Measurements from ENCODE around the gene USPL1. TPM values are rescaled to one million over a fixed set of nuclear protein-coding genes. Genes with fewer than 3 reads are reported as not detected.
A peak's percentile ranks its signal among the peaks of the same experiment; 100 is the strongest.

The USPL1 gene
- total RNA-seq: 10 to 100 TPM; 17.9 to 19.3 TPM
- polyA plus RNA-seq (2013, experiment 1 of 2): 22.4 TPM
- polyA plus RNA-seq (2013, experiment 2 of 2): 21.4 TPM
- long read RNA-seq, experiment 1, partial matches to known transcripts: 6 of 8 reads
- long read RNA-seq, experiment 1, other reads (novel, unspliced or antisense): 1 of 8 reads
- long read RNA-seq, experiment 2, full-length matches to known transcripts: 25 of 58 reads
- long read RNA-seq, experiment 2, partial matches to known transcripts: 3 of 58 reads
- long read RNA-seq, experiment 2, other reads (novel, unspliced or antisense): 30 of 58 reads
- long read RNA-seq, experiment 3, transcript USPL1-201 (9 exons, 3,814 nt): major isoform, 30 of 77 reads
- long read RNA-seq, experiment 3, partial matches to known transcripts: 14 of 77 reads
- long read RNA-seq, experiment 3, other reads (novel, unspliced or antisense): 33 of 77 reads
- long read RNA-seq, experiment 4, partial matches to known transcripts: 0 of 3 reads
- long read RNA-seq, experiment 4, other reads (novel, unspliced or antisense): 3 of 3 reads

DNA sequence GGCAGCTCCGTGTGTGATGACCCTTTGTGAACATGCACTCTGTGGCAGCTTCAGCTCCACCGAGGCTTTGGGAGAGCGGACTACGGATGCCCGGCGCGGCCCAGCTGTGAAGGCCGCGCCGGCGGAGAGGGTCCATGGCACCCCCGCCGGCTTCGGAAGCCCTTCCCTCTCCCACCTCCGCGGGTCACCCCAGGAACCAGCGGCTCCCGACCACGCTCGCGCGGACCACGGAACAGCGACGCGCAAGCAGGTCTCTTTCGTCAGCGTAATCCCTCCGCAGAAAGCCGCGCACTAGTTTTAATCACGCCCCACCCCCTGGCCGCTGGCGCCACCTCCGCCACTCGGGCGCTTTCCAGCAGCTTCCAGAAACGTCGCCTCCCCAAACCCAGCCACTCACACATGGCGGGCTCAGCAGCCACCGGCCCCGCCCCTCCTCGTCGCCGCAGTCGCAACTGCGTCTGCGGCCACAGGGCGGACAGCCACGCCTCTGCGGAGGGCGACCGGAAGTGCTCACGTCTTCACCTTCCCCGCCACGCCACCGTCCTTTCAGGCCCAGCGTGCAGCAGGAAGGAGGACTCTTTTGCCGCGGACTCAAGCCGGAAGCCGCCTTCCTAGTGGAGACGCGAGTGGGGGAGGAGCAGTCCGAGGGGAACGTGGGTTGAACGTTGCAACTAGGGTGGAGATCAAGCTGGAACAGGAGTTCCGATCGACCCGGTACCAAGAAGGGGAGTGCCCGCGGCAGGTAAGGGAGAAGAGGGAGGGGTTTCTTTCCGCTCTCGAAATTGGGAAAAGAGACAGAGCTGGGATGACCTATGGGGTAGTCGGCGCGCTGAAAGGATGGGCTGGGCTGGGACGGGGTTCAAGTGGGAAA lies at the start of gene USPL1:
Gene USPL1 (plus strand): TSS at position 606 of the 871 bp plus-strand sequence. CDS start 3,221 bp downstream, outside the sequence.
- peak within 1 kb of the TSS; percentile 98 for H3K27ac ChIP-seq (ENCODE audit: low read depth, low read length)
- no peaks in the 10 kb centered on the region for H3K27me3 ChIP-seq (ENCODE audit: control insufficient read depth, insufficient read depth, low read length, poor library complexity, severe bottlenecking)
- Mint-ChIP-seq H3K27me3 (ENCODE audit: insufficient read depth) (no peaks in the 10 kb centered on the region), H3K36me3 (ENCODE audit: low read depth) (peaks cover 4% of the 10 kb centered on the region), H3K9me3 (no peaks in the 10 kb centered on the region), H3K4me1 (peaks cover 15% of the 10 kb centered on the region), H3K27ac (no peak within 1 kb of the TSS), H3K4me3 (no peak within 1 kb of the TSS)
- H3K9me3 ChIP-seq (ENCODE audit: control insufficient read depth, low read length): no peaks in the 10 kb centered on the region
- 0 to 1% methylated on average over 18 to 78 of the region's 78 CpGs for WGBS, 2 experiments (ENCODE audit: insufficient coverage in 1 of 2, insufficient read length in 1 of 2)
- DNase-seq: peak; percentile 99
- peak within 1 kb of the TSS; percentile 92 for H3K9ac ChIP-seq (ENCODE audit: extremely low read depth, low read length, poor library complexity, severe bottlenecking)
- peaks cover 8% of the 10 kb centered on the region for H3K36me3 ChIP-seq (ENCODE audit: control insufficient read depth, insufficient read depth, low read length)
- peaks cover 3% of the 10 kb centered on the region for H3K4me1 ChIP-seq (ENCODE audit: control insufficient read depth, insufficient read depth, low read length)
- H3K4me3 ChIP-seq (ENCODE audit: low read length): peak within 1 kb of the TSS; percentile 98
- TF ChIP-seq, protein P1, sequence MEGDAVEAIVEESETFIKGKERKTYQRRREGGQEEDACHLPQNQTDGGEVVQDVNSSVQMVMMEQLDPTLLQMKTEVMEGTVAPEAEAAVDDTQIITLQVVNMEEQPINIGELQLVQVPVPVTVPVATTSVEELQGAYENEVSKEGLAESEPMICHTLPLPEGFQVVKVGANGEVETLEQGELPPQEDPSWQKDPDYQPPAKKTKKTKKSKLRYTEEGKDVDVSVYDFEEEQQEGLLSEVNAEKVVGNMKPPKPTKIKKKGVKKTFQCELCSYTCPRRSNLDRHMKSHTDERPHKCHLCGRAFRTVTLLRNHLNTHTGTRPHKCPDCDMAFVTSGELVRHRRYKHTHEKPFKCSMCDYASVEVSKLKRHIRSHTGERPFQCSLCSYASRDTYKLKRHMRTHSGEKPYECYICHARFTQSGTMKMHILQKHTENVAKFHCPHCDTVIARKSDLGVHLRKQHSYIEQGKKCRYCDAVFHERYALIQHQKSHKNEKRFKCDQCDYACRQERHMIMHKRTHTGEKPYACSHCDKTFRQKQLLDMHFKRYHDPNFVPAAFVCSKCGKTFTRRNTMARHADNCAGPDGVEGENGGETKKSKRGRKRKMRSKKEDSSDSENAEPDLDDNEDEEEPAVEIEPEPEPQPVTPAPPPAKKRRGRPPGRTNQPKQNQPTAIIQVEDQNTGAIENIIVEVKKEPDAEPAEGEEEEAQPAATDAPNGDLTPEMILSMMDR (conservative IDR thresholded peaks at IDR 0.05): peak; percentile 54

GRCh38 chr13:30569901-30570576 lies 47.7 kb upstream of the USPL1 start:
- H3K9ac ChIP-seq (ENCODE audit: extremely low read depth, low read length, poor library complexity, severe bottlenecking): no peak overlapping the region
- WGBS, 2 experiments (ENCODE audit: insufficient coverage in 1 of 2, insufficient read length in 1 of 2): 67 to 77% methylated on average over 6 to 7 of the region's 8 CpGs
- H3K36me3 ChIP-seq (ENCODE audit: control insufficient read depth, insufficient read depth, low read length): no peaks in the 10 kb centered on the region
- Mint-ChIP-seq H3K27me3 (ENCODE audit: insufficient read depth) (no peaks in the 10 kb centered on the region), H3K36me3 (ENCODE audit: low read depth) (no peaks in the 10 kb centered on the region), H3K4me3 (no peak overlapping the region), H3K27ac (no peak overlapping the region), H3K9me3 (no peaks in the 10 kb centered on the region), H3K4me1 (no peaks in the 10 kb centered on the region)
- H3K9me3 ChIP-seq (ENCODE audit: control insufficient read depth, low read length): no peaks in the 10 kb centered on the region
- no peak overlapping the region for H3K4me3 ChIP-seq (ENCODE audit: low read length)
- TF ChIP-seq, protein P1 (conservative IDR thresholded peaks at IDR 0.05): no peak
- peak; percentile 66 for DNase-seq
- H3K4me1 ChIP-seq (ENCODE audit: control insufficient read depth, insufficient read depth, low read length): no peaks in the 10 kb centered on the region
- no peaks in the 10 kb centered on the region for H3K27me3 ChIP-seq (ENCODE audit: control insufficient read depth, insufficient read depth, low read length, poor library complexity, severe bottlenecking)
- no peak overlapping the region for H3K27ac ChIP-seq (ENCODE audit: low read depth, low read length)

DNA sequence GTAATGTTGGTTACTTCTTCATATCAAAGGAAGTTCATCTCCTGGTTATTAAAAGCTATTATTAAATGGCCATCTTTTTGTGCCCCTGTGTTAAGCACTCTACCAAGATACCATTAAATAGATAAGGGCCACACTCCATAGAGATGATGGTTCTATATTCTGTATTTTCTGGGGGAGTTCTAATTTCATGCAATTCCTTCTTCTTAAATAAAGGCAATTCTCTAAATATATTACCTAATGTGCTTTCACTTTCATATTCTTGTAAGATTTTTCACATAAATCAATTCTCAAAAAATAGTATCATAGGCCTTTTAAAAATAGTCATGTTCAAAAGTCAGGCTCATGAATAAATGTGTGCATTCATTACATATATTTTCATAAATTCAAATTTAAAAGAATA lies 47.0 kb upstream of the USPL1 start:
- Mint-ChIP-seq H3K9me3 (no peaks in the 10 kb centered on the region), H3K4me1 (no peaks in the 10 kb centered on the region)
- TF ChIP-seq, protein P1 (conservative IDR thresholded peaks at IDR 0.05): no peak

More for the DNA sequence above, 47.0 kb upstream of the USPL1 start:
- no peak overlapping the region for H3K9ac ChIP-seq (ENCODE audit: extremely low read depth, low read length, poor library complexity, severe bottlenecking)
- Mint-ChIP-seq H3K36me3 (ENCODE audit: low read depth) (no peaks in the 10 kb centered on the region), H3K4me3 (no peak overlapping the region), H3K27me3 (ENCODE audit: insufficient read depth) (no peaks in the 10 kb centered on the region), H3K27ac (no peak overlapping the region)
- H3K36me3 ChIP-seq (ENCODE audit: control insufficient read depth, insufficient read depth, low read length): no peaks in the 10 kb centered on the region
- no peak for DNase-seq
- H3K27me3 ChIP-seq (ENCODE audit: control insufficient read depth, insufficient read depth, low read length, poor library complexity, severe bottlenecking): no peaks in the 10 kb centered on the region
- H3K9me3 ChIP-seq (ENCODE audit: control insufficient read depth, low read length): no peaks in the 10 kb centered on the region
- H3K4me3 ChIP-seq (ENCODE audit: low read length): no peak overlapping the region
- H3K4me1 ChIP-seq (ENCODE audit: control insufficient read depth, insufficient read depth, low read length): no peaks in the 10 kb centered on the region
- H3K27ac ChIP-seq (ENCODE audit: low read depth, low read length): no peak overlapping the region

All from endodermal cell (in vitro differentiated cells).